ENCODE measurements around the gene CD200.

DNA sequence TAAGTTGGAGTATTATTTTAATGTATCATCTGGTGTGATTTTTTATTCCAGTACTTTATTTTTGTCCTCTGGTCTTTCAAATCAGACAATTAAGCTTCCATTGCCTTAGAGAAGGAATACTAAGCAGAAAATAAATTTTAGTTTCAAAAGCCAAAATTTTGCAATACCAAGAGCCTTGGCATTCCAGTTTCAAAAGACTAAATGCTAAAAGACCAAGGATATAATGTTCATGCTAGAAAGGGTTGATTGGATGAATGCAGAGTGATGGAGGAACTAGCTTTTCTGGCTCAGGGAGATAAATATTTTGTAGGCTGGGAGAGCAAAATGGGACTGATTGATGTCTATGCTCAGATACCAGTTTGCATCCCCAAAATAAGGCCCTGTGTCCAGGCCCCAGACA, 6.2 kb downstream of the CD200 start:
- TF ChIP-seq CREM (IDR thresholded peaks at IDR 0.05; ENCODE audit: low read depth): no peak
- no peak for TF ChIP-seq SUZ12 (IDR thresholded peaks at IDR 0.05; ENCODE audit: unreplicated experiment)
- TF ChIP-seq HDAC2 (IDR thresholded peaks at IDR 0.05): no peak
- no peak for TF ChIP-seq SP1 (IDR thresholded peaks at IDR 0.05; ENCODE audit: low read depth, low read length)
- TF ChIP-seq EP300 (IDR thresholded peaks at IDR 0.05; ENCODE audit: borderline replicate concordance in 1 of 2, control insufficient read depth in 1 of 2, low read depth in 2 of 2, low read length in 2 of 2): no peak
- TF ChIP-seq, protein P1, sequence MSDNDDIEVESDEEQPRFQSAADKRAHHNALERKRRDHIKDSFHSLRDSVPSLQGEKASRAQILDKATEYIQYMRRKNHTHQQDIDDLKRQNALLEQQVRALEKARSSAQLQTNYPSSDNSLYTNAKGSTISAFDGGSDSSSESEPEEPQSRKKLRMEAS (IDR thresholded peaks at IDR 0.05; ENCODE audit: low read depth, low read length): no peak
- TF ChIP-seq STAT1 (conservative IDR thresholded peaks at IDR 0.05): no peak

Measured in GM12878 (cell line).